G401 (cell line): Measurements from ENCODE around the gene AIMP2. TPM values are rescaled to one million over a fixed set of nuclear protein-coding genes. Genes with fewer than 3 reads are reported as not detected.

Source experiments
- total RNA-seq: library from RNA; depleted of rRNA; stranded (reverse); fragments of >200 nt; shearing (Covaris generic); gene quantifications from 2 replicates; pipeline ENCODE4 v1.2.3, GENCODE V29; 2014; rRNA removed

AIMP2 gene
- total RNA-seq, 1 experiment from 2014 or later: 116 TPM

Other genes with a start within 250 kb of the AIMP2 start
- gene RNF216, start 227.6 kb upstream of the AIMP2 start, total RNA-seq: 21.7 and 28.2 TPM in 2 replicates
- gene OCM, start 128.5 kb upstream of the AIMP2 start, total RNA-seq: not detected in 2 replicates
- 68.7 and 72.5 TPM in 2 replicates for gene CCZ1, start 110.5 kb upstream of the AIMP2 start, total RNA-seq
- 1.5 TPM in 1 of 2 replicates, not detected in the other for gene RSPH10B, start 38.6 kb upstream of the AIMP2 start, total RNA-seq
- gene PMS2, start 223 bp upstream of the AIMP2 start, total RNA-seq: 23.9 and 24.0 TPM in 2 replicates
- gene ANKRD61, start 22.1 kb downstream of the AIMP2 start, total RNA-seq: 0.54 TPM in 1 of 2 replicates, not detected in the other
- 76.6 and 111 TPM in 2 replicates for gene EIF2AK1, start 49.9 kb downstream of the AIMP2 start, total RNA-seq
- 5.2 and 8.9 TPM in 2 replicates for gene USP42, start 95.7 kb downstream of the AIMP2 start, total RNA-seq